Left hindlimb (tissue), 1 donor: ENCODE measurements around the gene PRKN.

ENCODE experiments used
- DNase-seq: peaks from one replicate; pipeline ENCODE4 v3.0.0-alpha.2; 2018

Gene PRKN

DNA sequence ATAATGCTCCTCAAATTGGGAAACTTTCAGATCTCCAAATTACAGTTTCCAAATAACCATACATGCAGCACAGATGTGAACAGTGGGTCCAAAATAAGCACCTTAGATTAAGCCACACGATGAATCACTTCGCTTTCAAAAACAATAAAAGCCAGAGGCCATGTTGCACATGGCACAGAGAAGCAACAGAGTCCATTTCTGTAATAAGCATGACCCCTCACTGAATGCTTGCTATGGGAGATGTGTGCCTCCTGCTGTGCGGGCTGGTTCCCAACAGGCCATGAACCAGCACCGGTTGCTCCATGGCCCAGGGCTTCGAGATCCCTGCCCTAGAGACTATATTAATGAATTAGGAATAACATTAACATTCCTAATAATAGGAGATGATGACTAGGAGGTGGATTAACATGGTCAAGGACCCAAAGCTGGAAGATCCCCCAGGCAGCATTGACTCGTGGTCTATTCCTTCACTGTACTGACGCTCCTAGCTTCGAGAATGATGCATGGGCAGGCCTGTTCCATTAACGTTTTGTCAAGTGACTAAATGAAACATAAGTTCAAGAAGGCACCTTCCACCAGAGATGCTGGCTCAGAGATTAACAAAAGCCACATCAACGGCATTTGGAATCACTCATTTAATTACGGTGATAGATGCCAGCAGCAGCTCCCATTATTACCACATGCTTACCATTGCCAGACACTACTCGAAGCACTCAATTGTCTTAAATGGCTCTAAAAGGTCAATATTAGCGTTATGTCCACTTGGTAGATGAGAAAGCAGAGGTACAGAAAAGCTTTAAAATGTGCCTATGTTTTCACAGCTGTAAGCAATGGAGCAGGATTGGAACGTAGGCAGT, 983.1 kb downstream of the PRKN start:
- no peak for DNase-seq

DNA sequence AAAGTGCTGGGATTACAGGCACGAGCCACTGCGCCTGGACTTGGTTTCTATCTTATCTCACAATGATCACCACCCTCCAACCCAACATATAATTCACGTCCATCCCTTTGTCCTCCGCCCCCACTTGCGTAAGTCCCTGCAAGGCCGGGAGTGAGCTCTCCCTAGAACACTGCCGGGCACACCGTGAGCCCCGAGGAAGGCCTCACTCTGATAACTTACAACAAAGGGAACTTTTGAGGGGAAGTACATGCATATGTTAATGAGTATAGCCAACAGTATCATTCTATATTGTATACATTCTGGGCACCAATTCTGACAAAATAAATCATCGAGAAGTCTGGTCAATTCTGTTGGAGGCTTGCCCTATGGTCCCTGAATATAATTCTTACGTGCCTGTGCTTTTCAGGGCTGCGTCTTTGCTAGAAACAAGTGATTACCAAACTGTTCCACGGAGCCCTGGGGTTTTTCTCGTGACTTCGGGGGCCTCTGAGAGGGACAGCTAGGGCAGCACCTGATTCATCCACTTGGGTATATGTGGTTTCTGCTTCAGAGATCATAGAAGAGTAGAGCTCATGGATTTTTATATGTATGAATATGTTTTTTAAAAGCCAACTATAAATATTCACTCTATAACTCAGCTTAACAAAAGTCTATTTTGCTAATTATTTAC, 983.9 kb downstream of the PRKN start:
- DNase-seq: no peak

DNA sequence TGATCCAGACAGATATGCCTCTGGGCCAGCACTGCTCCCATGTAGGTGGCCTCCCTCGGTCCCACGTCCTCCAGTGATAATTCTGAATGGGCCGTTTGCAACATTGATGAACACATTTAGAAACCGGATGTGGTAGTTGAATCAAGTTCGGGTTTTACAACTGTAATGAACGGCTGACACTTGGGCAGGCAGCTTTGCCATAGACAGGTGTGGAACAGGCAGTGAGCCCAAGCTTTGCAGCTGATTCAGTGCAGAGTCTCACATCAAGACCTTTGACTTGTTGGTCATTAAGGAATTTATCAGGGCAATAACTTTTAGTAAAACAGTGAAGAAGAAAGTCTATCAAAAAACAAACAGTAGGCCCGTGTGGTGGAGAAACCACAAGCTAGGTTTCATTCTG, 987.1 kb downstream of the PRKN start:
- no peak for DNase-seq

DNA sequence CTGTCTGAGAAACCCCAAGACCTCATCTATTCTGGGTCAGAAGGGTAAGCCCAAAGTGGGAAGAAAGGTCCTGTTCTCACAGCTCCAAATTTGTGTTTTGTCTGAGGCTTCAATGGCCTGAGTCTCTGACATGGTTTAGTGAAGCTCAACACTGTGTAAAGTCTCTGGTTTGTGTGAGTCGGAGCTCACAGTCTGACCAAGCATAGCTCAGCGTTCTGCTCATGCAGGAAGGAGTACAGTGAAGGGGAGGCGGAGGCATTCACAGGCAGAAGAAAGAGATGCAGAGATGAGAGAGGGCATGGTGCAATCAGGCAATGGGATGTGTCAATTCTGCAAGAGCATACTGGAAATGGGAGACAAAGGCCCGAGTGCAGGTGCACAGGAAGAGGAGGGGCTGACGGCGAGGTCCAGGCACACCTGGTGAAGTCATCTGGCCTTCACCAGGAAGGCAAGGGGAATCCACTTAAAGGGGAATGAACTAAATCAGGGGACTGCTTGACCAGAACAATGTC, 990.7 kb downstream of the PRKN start:
- no peak for DNase-seq

DNA sequence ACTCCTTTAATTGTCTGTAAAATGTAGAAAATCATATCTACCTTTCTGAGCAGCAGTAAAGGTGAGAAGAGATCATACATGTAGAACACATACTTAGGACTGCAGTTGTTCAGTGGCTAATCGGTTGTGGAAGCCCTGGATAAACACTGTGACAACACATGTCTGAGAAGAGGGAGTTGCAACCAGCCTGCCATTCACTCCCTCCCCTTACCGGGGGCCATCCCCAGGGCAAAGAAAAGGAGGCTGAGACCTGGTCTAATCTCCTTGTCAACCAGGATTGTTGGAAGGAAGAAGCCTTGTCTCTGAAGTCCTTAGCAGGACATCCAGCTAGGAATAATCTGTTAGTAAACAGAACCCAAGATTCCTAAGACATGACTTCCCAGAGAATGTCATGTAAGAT, 991.2 kb downstream of the PRKN start:
- DNase-seq: no peak

DNA sequence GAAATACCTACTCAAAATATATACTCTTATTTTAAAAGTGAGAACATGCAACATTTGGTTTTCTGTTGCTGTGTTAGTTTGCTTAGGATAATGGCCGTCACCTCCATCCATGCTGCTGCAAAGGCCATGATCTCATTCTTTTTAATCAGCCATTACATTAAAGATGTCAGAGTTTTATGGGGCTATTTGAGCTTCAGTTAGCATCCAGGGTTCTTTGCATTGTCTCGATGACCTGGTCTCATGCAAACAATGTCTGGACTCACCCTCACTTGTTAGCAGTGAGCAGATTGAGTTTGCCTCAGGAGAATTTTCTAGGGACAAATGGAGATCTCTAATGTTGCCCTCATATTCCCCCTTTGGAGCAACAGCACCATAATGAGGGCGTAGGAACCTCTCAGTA, 995.0 kb downstream of the PRKN start:
- no peak for DNase-seq

DNA sequence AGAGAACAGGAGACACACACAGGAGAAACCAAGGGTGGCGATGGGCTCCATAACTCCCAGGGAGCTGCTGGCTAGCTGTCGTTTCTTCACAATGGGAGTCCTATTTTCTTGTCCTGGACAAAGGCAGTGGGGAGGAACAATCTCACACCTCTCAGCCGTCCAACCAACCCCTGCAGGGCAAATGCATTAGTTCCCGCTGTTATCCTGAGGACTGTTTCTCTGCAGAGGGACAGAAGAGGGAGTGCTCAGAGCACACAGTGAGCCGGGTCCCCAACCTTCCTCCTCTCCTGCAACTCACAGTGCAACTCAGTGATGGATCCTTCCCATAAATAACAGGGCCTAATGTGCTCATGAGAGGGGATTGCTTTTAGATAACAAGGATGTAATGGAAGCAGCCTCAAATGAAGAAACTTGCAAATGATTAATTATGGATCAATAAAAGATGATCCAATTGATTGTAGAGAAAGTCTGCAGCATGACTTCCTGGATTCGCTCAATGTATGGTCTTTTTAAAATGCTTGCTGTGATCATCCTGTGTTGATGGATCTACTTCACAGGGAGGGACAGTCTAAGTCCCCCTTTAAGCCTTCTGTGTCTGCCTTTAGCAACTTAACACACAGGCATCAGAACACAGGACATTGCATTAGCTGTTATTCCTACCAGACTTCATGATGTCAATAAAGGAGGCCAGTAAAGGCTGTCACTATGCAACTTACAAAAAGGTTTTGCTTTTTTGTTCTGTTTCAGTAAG, 1000.3 kb downstream of the PRKN start:
- DNase-seq: no peak

DNA sequence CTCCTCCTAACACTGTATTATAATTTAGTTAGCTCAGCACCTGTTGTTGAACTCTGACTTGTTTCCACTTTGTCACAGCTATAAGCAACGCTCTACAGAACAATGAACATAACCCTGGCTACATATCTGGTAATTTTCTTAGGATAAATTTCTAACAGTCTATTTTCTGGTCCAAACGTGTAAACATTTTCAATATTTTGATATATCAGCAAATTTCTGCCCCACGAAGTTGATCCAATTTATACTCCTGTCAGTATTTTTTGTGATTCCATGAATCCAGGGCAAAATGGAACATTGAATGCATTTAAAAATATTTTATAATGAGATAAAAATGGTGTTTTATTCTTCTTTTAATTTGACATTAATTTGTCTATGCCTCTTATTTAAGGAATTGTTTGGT, 1005.2 kb downstream of the PRKN start:
- DNase-seq: no peak

DNA sequence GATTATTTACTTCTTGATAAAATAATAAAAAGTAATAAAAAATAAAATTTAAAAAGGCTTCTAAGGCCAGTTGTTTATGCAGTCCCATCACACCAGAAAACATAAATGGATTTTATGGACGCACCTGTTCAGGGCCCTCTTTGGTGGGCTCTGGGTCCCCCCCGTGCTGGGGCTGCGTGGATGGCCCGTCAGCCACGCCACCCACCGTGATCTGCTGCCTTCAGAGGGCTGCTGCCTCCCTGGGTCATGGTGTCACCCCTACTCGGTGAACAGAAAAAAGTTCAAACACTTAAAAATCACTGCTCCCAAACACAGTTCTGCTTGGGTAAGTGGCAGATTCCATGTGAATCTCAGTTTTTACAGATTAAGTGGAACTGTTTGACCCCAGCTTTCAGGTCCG, 1006.1 kb downstream of the PRKN start:
- DNase-seq: no peak

DNA sequence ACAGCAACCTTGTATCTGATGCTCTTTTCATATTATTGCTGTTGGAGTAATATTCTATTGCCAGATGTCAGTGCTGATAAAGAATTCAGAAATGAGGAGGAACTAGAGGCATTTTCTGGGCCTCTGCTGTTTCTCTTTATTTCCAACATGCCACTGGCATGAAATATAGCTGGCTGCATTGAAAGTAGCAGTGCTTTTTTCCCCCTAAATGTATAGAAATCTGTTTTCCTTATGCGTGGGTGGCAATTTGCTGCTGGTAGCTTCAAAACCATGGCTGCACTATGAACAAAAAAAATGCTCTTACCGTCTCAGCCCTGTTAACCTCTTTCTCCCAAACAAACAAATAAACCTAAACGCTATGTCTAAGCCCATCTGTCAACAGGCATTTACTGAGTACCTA, 1011.4 kb downstream of the PRKN start:
- DNase-seq: no peak

DNA sequence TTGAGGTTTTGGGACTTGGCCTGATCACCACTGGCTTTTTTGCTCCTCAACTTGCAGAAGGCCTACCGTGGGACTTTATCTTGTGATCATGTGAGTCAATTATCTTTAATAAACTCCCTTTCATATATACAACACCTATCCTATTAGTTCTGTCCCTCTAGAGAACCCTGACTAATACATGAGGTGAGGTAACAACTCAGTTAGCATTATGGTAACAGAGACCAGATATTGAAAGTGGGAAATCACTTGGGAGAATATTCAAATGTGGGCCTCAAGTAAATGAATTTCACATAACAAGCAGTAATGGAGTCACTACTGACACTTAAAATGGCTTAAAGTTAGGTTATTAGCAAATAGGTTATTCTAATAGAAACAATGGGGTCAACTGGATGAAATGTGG, 1015.6 kb downstream of the PRKN start:
- DNase-seq: no peak

DNA sequence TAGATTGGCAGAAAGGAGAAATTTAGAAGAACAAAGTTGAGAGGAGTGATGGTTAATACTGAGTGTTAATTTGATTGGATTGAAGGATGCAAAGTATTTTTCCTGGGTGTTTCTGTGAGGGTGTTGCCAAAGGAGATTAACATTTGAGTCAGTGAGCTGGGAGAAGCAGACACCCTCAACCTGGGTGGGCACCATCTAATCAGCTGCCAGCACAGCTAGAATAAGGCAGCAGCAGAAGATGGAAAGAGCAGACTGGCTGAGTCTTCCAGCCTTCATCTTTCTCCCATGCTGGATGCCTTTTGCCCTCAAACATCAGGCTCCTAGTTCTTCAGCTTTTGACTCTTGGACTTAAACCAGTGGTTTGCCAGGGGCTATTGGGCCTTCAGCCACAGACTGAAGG, 1016.1 kb downstream of the PRKN start:
- no peak for DNase-seq

DNA sequence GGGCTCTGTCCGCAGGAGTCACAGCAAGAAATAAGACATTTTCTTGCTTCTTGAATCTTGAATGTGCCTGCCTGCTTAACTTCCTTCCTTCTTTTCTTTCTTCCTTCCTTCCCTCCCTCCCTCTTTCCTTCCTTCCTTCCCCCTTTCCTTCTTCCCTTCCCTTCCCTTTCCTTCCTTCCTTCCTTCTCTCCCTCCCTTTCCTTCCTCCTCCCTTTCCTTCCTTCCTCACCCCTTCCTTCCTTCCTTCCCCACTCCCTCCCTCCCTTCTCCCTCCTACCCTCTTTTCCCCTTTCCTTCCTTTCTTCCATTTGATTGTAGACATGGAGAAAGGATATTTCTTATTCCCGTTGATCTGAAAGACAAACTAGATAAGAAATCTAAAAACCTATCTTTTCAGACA, 1016.9 kb downstream of the PRKN start:
- DNase-seq: no peak

DNA sequence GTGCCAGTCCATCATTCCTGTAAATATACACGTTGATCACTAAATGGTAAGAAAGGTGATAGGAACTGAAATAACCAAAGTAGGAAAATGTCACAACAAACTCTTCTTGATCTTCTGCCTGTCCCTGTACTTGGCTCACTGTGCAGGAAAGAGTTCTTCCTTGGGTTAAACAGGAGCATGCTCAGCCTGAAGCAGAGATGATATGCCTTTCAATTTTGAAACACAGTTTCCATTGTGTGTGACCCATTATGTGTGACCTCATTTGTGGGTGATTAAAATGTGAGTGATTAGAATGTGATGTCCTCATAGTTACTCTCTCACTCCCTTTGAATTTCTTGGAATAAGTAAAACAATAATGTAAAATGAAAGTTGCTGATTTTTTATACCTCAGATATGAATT, 1026.5 kb downstream of the PRKN start:
- no peak for DNase-seq

DNA sequence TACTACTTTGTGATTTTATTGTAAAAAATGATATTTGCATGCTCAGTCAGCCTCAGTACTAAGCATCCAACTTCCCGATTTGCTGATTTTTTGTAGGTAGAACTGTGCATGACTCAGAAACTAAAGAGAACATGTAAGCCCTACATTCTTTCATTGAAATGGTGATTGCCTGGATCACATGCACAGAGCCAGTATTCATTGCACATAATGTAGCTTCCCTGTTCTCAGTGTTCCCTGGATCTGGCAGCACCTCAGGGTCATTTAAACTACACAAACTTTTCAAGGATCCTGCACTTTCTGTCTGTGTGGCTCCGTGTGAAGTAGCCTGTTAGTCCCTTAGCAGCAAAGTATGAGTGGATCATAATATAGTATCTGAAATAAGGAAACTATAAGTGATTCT, 1030.8 kb downstream of the PRKN start:
- DNase-seq: no peak

DNA sequence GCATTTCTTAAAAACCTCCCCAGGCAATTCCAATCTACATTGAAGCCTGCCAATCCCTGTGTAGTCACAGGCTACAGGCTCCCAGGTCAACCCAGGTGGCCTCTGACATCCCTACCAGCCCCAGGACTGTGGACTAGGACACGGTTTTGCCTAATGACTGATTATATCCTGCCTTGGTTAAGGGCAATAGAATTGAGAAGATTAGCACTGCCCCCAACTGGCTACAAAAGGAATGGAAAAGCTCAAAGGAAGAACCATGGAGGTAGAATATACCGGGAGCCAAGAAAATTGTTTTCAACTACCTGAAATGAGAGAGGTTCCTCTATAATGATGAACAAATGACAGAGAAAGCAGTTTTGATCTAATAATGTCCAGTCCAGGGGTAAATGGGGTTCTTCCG, 1032.6 kb downstream of the PRKN start:
- no peak for DNase-seq

DNA sequence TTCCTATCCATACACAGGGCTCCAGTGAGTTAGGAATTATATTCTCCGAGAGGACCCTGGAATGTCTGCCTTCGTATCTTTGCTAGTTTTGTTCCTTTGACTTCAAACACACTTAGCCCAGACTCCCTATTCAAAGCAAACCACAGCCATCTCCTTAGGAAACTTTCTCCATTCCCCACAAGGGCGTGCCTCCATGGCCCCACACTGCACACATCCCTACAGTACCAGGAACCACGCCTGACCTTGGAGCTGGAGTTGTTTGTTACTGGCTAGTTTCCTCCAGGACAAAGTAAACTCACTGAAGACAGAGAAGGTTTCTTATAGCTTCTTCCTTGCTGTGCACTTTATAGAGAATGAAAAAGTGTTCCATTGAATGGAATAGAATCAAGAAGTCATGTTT, 1040.9 kb downstream of the PRKN start:
- DNase-seq: no peak

DNA sequence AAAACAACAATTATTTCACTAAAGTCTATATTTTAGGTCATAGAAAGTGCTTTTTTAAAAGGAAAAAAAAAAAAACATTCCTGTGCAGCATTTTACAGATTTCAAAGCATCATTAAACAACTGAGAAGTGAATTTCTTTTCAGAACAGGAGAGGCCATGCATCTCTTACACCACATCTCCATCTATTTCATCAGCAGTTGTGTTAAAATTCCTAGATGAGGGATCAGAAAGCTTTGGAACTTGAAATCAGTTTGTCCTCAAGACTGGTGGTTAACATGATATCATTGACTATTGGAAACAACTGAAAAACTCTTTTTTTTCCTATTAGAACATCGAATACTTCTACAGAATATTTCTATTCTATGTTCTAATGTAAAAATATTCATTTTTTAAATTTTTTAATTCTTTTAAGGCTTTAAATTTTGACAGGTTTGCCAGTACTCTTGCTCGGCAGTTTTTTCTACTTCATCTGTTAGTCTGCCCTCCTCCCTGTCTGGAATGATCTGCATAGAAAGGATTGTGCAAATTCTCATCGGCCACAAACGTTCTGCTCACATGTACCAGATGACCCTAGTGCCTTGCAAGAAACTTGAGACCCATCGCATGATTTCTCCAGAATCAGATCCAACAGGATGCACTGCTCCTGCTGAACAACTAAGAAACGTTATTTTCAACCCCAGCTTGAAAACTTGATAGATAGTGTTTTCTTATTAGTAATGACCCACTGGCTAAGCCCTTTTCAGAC, 1042.7 kb downstream of the PRKN start:
- no peak for DNase-seq

DNA sequence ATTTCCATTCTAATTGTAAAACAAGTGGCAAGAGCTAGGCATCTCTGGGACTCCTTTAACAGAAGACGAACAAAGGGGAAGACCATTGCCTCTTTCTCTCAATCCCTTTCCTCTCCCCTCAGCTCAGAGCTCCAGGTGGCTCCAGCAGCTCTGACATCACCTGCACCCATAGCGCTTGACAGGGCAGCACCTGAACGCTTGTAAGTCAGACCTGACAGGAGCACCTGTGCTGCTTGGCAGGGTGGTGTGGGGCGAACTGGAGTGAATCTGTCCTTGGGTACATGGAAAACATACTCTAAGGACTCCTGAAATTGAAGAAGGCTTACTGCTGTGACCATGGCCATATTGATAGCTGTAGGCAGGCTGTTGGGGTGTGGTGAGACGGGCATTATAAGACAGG, 1044.2 kb downstream of the PRKN start:
- no peak for DNase-seq

DNA sequence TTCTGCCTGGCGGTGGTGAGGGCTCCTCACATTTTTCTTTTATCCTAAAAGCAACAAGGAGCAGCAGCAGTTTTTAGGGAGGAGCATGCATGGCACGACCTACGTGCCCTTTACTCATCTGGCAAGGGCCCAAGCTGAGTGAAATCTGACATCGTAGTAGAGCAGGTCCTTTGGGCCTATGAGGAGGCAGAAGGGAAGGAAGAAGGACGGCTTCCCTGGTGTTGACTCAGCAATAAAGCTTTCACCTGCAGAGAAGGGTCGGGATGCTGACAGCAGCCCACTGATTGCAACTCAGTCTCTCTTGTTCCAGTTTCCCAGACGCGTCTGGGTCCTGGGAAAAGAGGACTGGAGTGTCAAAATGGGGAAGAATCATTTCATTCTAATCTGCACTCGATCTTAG, 1044.6 kb downstream of the PRKN start:
- DNase-seq: no peak

DNA sequence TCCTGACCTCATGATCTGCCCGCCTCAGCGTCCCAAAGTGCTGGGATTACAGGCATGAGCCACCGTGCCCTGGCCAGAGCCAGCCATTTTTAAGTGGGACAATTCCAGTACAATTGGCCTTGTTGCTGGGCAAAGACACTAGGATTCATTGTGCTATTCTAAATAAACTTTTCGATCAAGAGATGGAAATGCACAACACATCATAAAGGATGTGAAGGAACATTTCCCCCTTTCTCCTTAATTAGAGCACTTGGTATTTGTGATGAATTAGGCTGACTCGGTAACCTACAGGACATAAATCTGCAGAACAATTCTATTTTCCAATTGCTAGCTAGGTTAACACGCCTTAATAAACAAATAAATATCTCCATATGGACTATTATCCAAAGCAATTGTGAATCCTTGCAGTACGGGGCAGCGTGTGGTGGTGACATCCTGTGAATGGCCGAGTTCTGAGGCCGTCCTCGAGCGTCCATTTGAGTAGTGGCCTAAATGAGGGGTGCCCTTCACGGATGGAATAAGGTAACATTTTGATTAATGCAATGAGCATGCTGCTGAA, 1047.5 kb downstream of the PRKN start:
- no peak for DNase-seq

DNA sequence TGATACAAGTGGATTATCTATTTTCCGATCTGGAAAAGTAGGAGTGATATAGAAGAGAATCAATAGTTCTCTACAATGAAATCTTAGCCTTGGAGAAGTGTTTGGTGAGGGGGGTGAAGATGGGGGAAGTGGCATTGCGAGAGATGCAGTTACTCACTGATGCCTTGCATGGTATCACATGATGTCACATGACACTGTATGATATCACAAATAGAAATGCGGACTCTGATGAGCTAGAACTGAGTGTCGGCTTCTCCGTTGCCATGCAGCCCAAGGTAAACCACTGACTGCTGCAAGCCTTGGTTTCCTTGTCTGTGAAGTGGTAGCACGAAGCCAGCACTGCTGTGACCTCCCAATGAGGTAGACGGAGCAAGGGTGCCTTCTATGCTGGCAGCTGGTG, 1050.4 kb downstream of the PRKN start:
- DNase-seq: no peak

DNA sequence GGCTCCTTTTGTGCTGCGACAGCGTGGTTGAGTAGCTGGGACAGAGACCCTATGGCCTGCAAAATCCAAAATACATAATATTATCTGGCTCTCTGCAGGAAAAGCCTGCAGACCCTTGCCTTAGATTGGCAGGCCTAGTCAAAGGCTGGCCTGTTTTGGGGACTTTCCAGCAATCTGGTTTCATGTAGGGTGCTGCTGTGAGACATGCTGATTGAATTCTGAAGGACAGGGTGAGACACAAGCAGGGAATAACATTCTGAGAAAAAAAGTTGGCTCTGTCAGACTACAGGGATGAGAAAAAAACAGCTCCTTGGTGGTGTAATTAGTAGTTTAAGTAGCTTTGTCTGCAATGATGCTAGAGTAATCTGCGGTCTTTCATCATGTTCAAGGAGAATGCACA, 1051.0 kb downstream of the PRKN start:
- no peak for DNase-seq
